Esophagus squamous epithelium (tissue), 4 donors: ENCODE results near the gene C1QTNF2.

ENCODE experiments used
- POLR2A ChIP-seq, 4 donors: fragments of 450-650 bp; IDR thresholded peaks; one replicate each; pipeline ENCODE4 v1.6.1; 2017; ENCODE audit warnings: antibody characterized with exemption in 4 of 4, mild to moderate bottlenecking in 4 of 4, moderate library complexity in 3 of 4
- TF ChIP-seq, protein P1 (sequence below), 6 experiments: fragments of 450-650 bp in 4 of 6; fragments of 200-600 bp in 2 of 6; sonication (generic) in 2 of 6; IDR thresholded peaks; one replicate each; pipeline ENCODE4 v1.5.1; 2016 to 2019; ENCODE audit warnings: antibody characterized with exemption in 6 of 6, mild to moderate bottlenecking in 4 of 6, moderate library complexity in 4 of 6

DNA sequence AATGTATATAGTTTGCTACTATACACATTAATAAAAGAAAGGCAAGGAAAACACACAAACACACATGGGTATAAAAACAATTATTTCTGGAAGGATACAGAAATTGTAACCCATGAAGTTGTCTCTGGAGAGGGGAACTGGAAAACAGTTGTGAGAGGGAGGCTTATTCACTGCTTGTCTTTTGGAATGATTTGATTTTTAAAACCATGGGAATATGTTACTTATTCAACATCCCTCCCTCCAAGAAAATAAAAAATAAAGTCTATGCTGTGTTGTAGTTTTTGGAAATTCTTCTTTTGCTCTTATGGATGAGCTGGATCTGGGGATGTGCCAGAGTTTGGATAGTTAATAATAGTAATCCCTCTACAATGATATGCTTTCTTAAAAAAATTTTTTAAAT is 6.0 kb upstream of the C1QTNF2 start:
- TF ChIP-seq, protein P1, sequence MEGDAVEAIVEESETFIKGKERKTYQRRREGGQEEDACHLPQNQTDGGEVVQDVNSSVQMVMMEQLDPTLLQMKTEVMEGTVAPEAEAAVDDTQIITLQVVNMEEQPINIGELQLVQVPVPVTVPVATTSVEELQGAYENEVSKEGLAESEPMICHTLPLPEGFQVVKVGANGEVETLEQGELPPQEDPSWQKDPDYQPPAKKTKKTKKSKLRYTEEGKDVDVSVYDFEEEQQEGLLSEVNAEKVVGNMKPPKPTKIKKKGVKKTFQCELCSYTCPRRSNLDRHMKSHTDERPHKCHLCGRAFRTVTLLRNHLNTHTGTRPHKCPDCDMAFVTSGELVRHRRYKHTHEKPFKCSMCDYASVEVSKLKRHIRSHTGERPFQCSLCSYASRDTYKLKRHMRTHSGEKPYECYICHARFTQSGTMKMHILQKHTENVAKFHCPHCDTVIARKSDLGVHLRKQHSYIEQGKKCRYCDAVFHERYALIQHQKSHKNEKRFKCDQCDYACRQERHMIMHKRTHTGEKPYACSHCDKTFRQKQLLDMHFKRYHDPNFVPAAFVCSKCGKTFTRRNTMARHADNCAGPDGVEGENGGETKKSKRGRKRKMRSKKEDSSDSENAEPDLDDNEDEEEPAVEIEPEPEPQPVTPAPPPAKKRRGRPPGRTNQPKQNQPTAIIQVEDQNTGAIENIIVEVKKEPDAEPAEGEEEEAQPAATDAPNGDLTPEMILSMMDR (IDR thresholded peaks at IDR 0.05), result no peak
- TF ChIP-seq POLR2A (IDR thresholded peaks at IDR 0.05), result no peak
